Uterus (tissue), 2 donors: ENCODE measurements around the gene BLACAT1.

Source experiments
- POLR2A ChIP-seq, 2 donors: fragments of 450-650 bp; IDR thresholded peaks; one replicate each; pipeline ENCODE4 v1.6.1; 2016; ENCODE audit warnings: antibody characterized with exemption in 2 of 2, mild to moderate bottlenecking in 1 of 2, moderate library complexity in 1 of 2
- TF ChIP-seq, protein P1 (sequence below), 4 experiments: fragments of 200-600 bp in 2 of 4; fragments of 450-650 bp in 2 of 4; sonication (generic) in 2 of 4; IDR thresholded peaks; one replicate each; pipeline ENCODE4 v1.5.1; 2016 to 2019; ENCODE audit warnings: antibody characterized with exemption in 4 of 4, mild to moderate bottlenecking in 2 of 4, moderate library complexity in 1 of 4

DNA sequence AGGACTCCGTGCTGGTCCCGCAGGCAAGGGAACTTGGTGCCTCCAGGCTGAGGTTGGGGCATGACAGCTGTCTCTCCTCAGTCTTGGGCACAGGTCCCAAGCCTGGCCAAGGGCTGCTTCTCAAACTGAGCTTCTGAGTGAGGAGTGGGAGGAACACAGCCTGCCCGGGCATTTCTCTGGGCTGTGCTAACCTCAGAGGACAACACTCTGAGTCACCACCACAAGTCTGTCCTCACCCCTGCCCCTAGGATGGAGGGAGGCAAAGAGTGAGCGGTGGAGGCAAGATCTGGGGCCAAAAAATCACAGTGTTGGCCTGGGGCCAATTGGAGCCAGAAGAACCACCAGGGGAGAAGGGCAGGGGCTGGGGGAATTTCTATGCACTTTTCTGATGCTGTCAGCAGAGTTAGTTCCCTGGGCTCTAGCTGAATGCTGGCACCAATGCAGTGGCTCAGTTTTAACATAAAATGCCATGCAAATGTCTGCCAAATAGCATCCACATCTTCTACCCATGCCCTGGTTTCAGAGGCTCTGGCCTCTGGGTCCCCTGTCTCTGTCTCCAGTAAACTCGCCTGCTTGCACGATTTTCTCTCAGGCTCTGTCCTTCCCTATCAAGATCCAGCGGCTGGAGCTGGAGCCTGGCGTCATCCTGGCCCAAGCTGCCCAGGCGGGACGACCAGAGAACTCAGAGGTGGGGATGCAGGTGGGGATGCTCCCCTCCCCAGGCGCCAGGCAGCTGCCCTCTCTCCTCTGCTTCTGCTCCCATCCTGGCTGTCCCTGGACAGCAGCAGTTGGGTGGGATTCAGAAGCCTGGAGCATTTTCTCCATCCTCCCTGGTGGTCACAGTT is 37.6 kb upstream of the BLACAT1 start:
- TF ChIP-seq, protein P1, sequence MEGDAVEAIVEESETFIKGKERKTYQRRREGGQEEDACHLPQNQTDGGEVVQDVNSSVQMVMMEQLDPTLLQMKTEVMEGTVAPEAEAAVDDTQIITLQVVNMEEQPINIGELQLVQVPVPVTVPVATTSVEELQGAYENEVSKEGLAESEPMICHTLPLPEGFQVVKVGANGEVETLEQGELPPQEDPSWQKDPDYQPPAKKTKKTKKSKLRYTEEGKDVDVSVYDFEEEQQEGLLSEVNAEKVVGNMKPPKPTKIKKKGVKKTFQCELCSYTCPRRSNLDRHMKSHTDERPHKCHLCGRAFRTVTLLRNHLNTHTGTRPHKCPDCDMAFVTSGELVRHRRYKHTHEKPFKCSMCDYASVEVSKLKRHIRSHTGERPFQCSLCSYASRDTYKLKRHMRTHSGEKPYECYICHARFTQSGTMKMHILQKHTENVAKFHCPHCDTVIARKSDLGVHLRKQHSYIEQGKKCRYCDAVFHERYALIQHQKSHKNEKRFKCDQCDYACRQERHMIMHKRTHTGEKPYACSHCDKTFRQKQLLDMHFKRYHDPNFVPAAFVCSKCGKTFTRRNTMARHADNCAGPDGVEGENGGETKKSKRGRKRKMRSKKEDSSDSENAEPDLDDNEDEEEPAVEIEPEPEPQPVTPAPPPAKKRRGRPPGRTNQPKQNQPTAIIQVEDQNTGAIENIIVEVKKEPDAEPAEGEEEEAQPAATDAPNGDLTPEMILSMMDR (IDR thresholded peaks at IDR 0.05) = no peak
- TF ChIP-seq POLR2A (IDR thresholded peaks at IDR 0.05) = no peak
